Activated naive CD8-positive, alpha-beta T cell (primary cell): ENCODE data around the gene ITPK1.

Experiments
- H3K27ac Mint-ChIP-seq: one replicate; pipeline ENCODE4 v1.8.0; 2021; ENCODE audit warnings: mixed read lengths
- H3K27me3 Mint-ChIP-seq: one replicate; pipeline ENCODE4 v1.8.0; 2021; ENCODE audit warnings: mixed read lengths
- H3K36me3 Mint-ChIP-seq: one replicate; pipeline ENCODE4 v1.8.0; 2021; ENCODE audit warnings: mixed read lengths
- H3K4me1 Mint-ChIP-seq: one replicate; pipeline ENCODE4 v1.8.0; 2021; ENCODE audit warnings: low read depth, mixed read lengths
- H3K4me3 Mint-ChIP-seq: one replicate; pipeline ENCODE4 v1.8.0; 2021; ENCODE audit warnings: mild to moderate bottlenecking, mixed read lengths
- H3K9me3 Mint-ChIP-seq: one replicate; pipeline ENCODE4 v1.8.0; 2021; ENCODE audit warnings: low read depth, mixed read lengths

ITPK1 gene

DNA sequence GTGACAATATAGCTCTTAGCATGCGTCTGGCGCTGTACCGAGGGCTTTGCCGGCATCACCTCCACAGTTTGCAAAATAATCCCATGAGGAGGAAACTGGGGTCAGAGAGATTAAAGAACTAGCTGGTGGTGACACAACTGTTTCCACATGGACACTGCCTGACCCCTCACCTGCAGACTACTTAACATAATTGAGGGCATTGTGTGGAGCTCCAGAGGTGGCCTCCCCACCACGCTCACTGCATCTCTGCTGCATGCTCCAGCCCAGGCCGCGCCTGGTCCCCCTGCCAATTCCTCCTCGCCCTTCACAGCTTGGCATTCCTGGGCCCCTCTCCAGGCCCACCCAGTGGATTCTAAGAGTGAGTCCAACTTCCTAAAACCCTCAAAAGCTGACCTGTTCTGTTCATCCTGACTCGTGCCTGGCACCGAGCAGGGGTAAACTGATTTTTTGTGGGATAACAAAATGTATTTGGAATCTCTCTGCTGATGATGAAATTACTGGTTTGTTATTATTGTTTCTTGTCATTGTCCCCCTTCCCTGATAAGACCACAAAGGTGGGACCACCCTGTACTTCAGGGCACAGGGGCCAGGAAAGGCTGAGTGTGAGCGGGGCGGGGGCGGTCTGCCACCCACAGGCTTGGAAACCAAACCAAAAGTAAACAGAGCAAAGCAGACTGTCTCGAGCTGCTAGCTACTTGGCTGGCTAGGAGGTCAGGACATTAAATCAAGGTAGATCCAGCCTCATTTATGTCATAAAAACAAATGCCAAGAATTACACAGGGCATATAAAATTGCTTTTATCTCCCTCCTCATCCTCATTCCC, 152.2 kb downstream of the ITPK1 start:
- Mint-ChIP-seq H3K9me3 (peaks cover 3% of the 10 kb centered on the region), H3K36me3 (peaks cover 6% of the 10 kb centered on the region), H3K27ac (peak overlapping the region; percentile 67), H3K4me1 (peaks cover 6% of the 10 kb centered on the region), H3K27me3 (no peaks in the 10 kb centered on the region), H3K4me3 (no peak overlapping the region)

GRCh38 chr14:92962831-92963095, 153.0 kb downstream of the ITPK1 start:
- Mint-ChIP-seq H3K4me3 (no peak overlapping the region), H3K27me3 (no peaks in the 10 kb centered on the region), H3K27ac (no peak overlapping the region)

GRCh38 chr14:92962031-92962830, 153.5 kb downstream of the ITPK1 start:
- Mint-ChIP-seq H3K27me3 (no peaks in the 10 kb centered on the region), H3K27ac (no peak overlapping the region), H3K4me3 (no peak overlapping the region), H3K36me3 (peaks cover 3% of the 10 kb centered on the region), H3K9me3 (no peaks in the 10 kb centered on the region), H3K4me1 (peaks cover 6% of the 10 kb centered on the region)

More at GRCh38 chr14:92962831-92963095, 153.0 kb downstream of the ITPK1 start:
- H3K9me3 Mint-ChIP-seq = peaks cover 3% of the 10 kb centered on the region
- peaks cover 6% of the 10 kb centered on the region for H3K36me3 Mint-ChIP-seq
- peaks cover 6% of the 10 kb centered on the region for H3K4me1 Mint-ChIP-seq

GRCh38 chr14:92961567-92961855, 154.2 kb downstream of the ITPK1 start:
- peaks cover 3% of the 10 kb centered on the region for H3K36me3 Mint-ChIP-seq
- H3K4me3 Mint-ChIP-seq = no peak overlapping the region
- no peaks in the 10 kb centered on the region for H3K27me3 Mint-ChIP-seq
- H3K27ac Mint-ChIP-seq = no peak overlapping the region
- H3K4me1 Mint-ChIP-seq = peaks cover 5% of the 10 kb centered on the region
- H3K9me3 Mint-ChIP-seq = no peaks in the 10 kb centered on the region

DNA sequence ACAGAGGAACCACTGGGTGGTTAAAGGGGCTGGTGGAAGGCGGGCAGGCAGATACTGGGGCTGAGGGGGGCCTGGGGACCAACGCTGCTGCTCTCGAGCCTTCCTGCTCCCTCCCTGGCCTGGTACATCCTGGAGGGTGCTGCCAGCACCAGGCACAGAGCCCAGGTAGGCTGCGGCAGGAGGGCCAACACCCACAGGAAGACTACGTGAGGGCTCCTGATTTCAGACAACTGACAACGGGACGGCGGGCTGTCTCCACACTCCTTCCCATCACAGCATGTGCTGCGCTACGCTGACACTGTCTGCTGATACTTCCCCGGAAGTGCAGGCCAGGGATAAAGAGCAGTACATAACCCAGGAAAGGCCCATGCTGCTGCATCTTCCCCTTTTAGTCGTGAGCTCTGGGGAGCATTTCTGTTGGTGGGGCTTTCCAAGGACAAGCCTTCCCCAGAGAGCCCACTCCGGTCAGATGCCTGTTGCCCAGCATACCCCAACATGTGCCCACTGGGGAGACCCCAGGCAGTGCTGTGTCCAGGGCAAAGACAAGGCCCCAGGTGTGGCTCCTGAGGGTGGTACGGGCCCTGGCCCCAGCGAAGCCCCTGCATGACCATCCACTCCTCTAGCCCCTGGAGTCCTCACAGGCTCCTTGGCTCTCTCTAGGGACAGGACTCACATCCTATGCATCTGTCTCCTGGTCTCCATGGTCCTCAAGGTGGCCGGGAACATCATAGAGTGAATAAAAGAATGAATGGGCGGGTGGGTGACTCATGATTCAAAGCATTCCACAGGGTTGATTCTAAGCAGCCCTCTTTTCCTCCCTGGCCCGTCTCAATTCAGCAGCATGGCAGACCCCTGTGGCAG, 154.8 kb downstream of the ITPK1 start:
- Mint-ChIP-seq H3K36me3 (peaks cover 5% of the 10 kb centered on the region), H3K27ac (no peak overlapping the region)

GRCh38 chr14:92959761-92960680, 155.7 kb downstream of the ITPK1 start:
- H3K9me3 Mint-ChIP-seq = no peaks in the 10 kb centered on the region
- peaks cover 5% of the 10 kb centered on the region for H3K36me3 Mint-ChIP-seq
- peaks cover 2% of the 10 kb centered on the region for H3K4me1 Mint-ChIP-seq
- no peaks in the 10 kb centered on the region for H3K27me3 Mint-ChIP-seq
- H3K4me3 Mint-ChIP-seq = no peak overlapping the region
- no peak overlapping the region for H3K27ac Mint-ChIP-seq

More for the DNA sequence above, 154.8 kb downstream of the ITPK1 start:
- Mint-ChIP-seq H3K4me1 (peaks cover 4% of the 10 kb centered on the region), H3K27me3 (no peaks in the 10 kb centered on the region), H3K9me3 (no peaks in the 10 kb centered on the region), H3K4me3 (no peak overlapping the region)

DNA sequence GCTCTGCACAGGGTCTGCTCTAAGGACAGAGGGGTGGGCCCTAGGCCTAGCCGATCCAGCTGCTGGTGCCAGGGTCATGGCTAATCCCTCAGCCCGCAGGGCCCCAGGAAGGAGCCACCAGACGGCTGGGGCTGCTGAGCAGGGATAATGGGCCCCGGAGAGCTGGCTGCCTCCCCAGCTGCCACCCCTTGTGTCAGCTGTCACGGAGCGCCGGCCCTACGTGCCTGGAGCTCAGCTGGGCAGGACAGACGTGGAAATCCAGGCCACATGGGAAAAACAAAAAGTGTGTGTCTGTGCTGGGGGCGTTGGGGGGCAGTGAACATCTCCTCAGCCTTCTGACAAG, 156.6 kb downstream of the ITPK1 start:
- no peak overlapping the region for H3K4me3 Mint-ChIP-seq
- peaks cover 2% of the 10 kb centered on the region for H3K4me1 Mint-ChIP-seq
- H3K36me3 Mint-ChIP-seq = peaks cover 5% of the 10 kb centered on the region
- no peak overlapping the region for H3K27ac Mint-ChIP-seq
- no peaks in the 10 kb centered on the region for H3K9me3 Mint-ChIP-seq
- H3K27me3 Mint-ChIP-seq = no peaks in the 10 kb centered on the region

DNA sequence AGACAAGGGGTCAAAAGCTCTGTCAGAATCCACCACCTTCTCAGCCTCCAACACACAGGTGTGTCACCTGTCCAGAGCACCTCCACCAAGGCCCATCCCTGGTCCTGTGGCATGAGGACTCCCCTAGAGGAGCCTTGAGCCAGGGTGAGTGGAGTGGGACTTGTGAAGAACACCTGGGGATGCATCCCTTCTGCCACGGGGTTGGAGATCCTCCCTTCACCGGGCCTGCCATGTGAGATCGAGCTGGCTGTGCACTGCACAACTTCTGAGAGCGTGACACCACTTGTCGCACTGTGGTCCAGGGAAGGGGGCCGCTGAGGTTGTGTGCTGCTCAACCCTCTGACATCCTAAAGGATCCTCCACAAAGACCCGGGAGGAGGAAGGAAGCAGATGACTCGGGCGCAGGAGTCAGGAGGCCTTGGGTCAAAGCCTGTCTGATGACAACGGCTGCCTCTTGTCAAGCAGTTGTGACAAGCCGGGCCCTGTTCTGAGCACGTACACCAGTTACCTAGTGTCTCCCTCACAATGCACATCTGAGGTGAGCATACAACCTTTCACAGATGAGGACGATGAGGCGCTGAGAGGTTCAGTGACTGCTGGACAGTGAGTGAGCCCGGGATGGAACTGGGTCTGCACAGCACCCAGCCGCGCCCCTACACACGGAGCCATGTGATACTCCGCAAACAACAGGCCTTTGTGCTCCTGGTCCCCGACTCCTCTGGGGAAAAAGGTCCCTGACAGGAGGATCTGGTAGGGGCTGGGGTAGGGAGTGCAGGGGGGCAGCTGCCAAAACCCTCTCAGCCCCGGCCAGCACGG, 157.1 kb downstream of the ITPK1 start:
- H3K4me3 Mint-ChIP-seq = no peak overlapping the region
- H3K36me3 Mint-ChIP-seq = peaks cover 5% of the 10 kb centered on the region
- H3K27ac Mint-ChIP-seq = no peak overlapping the region
- H3K9me3 Mint-ChIP-seq = no peaks in the 10 kb centered on the region
- H3K27me3 Mint-ChIP-seq = no peaks in the 10 kb centered on the region
- no peaks in the 10 kb centered on the region for H3K4me1 Mint-ChIP-seq

- H3K27me3 Mint-ChIP-seq = no peaks in the 10 kb centered on the region
- H3K4me3 Mint-ChIP-seq = no peak overlapping the region
- H3K4me1 Mint-ChIP-seq = peaks cover 2% of the 10 kb centered on the region
- no peak overlapping the region for H3K27ac Mint-ChIP-seq
- no peaks in the 10 kb centered on the region for H3K9me3 Mint-ChIP-seq
- peaks cover 2% of the 10 kb centered on the region for H3K36me3 Mint-ChIP-seq
Measured at GRCh38 chr14:92956961-92957360, 158.8 kb downstream of the ITPK1 start.

GRCh38 chr14:92955381-92955780, 160.3 kb downstream of the ITPK1 start:
- Mint-ChIP-seq H3K9me3 (no peaks in the 10 kb centered on the region), H3K4me3 (no peak overlapping the region), H3K27ac (peak overlapping the region; percentile 6), H3K4me1 (peaks cover 4% of the 10 kb centered on the region), H3K27me3 (no peaks in the 10 kb centered on the region), H3K36me3 (peaks cover 2% of the 10 kb centered on the region)

DNA sequence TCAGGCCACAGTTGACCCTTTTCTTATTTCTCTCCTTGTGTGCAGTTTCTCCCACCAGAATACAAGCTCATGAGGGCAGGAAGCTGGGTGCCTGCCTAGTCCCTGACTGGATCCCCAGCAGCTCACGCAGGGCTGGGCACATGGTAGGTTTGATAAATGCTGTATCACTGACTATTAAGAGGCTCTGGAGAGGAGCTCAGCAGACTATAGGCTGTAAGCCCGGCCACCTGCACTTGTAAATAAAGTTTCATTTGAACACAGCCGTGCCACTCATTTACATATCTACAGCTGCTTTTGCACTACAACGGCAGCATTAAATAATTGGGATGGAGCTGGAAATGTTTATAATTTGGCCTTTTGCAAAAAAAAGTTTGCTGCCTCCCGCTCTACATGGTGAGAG, 160.8 kb downstream of the ITPK1 start:
- Mint-ChIP-seq H3K4me1 (peaks cover 4% of the 10 kb centered on the region), H3K27me3 (no peaks in the 10 kb centered on the region), H3K27ac (peak overlapping the region; percentile 34)

GRCh38 chr14:92953526-92953925, 162.2 kb downstream of the ITPK1 start:
- H3K4me3 Mint-ChIP-seq = no peak overlapping the region
- H3K36me3 Mint-ChIP-seq = peaks cover 2% of the 10 kb centered on the region
- H3K27me3 Mint-ChIP-seq = no peaks in the 10 kb centered on the region
- H3K9me3 Mint-ChIP-seq = no peaks in the 10 kb centered on the region
- peaks cover 4% of the 10 kb centered on the region for H3K4me1 Mint-ChIP-seq
- no peak overlapping the region for H3K27ac Mint-ChIP-seq

More for the DNA sequence above, 160.8 kb downstream of the ITPK1 start:
- no peaks in the 10 kb centered on the region for H3K9me3 Mint-ChIP-seq
- peaks cover 2% of the 10 kb centered on the region for H3K36me3 Mint-ChIP-seq
- no peak overlapping the region for H3K4me3 Mint-ChIP-seq

GRCh38 chr14:92952481-92953298, 163.0 kb downstream of the ITPK1 start:
- Mint-ChIP-seq H3K27me3 (no peaks in the 10 kb centered on the region), H3K36me3 (peaks cover 2% of the 10 kb centered on the region), H3K9me3 (no peaks in the 10 kb centered on the region), H3K4me3 (no peak overlapping the region), H3K4me1 (peaks cover 4% of the 10 kb centered on the region), H3K27ac (no peak overlapping the region)
